Spleen (tissue), 7 donors: ENCODE data around the gene CDKN1A.

Source experiments
- CTCF ChIP-seq, 11 experiments: fragments of 200-600 bp in 7 of 11; fragments of 450-650 bp in 4 of 11; sonication (generic) in 4 of 11; IDR thresholded peaks in 8 of 11; conservative IDR thresholded peaks in 3 of 11; 1 replicate in 7 of 11; 2 replicates in 4 of 11; pipeline versions ENCODE4 v1.4.0 to v1.8.0; 2016 to 2021; ENCODE audit warnings: antibody characterized with exemption in 11 of 11, inconsistent platforms in 4 of 11, mild to moderate bottlenecking in 1 of 11
- POLR2A ChIP-seq, 3 donors: fragments of 450-650 bp; IDR thresholded peaks; one replicate each; pipeline ENCODE4 v1.5.1; 2017; ENCODE audit warnings: antibody characterized with exemption in 3 of 3, mild to moderate bottlenecking in 1 of 3
- POLR2AphosphoS5 ChIP-seq, 3 donors: sonication (generic); formaldehyde crosslinking; IDR thresholded peaks; one replicate each; pipeline ENCODE4 v1.5.1; 2017; ENCODE audit warnings: antibody characterized with exemption in 3 of 3
- donor health status: DM: no; HTN: no; CAD: no; lungs with moderate emphysema.
- donor health status: DM: no; HTN: no; CAD: no.
- donor health status: DM: no; HTN: no; CAD: no.

DNA sequence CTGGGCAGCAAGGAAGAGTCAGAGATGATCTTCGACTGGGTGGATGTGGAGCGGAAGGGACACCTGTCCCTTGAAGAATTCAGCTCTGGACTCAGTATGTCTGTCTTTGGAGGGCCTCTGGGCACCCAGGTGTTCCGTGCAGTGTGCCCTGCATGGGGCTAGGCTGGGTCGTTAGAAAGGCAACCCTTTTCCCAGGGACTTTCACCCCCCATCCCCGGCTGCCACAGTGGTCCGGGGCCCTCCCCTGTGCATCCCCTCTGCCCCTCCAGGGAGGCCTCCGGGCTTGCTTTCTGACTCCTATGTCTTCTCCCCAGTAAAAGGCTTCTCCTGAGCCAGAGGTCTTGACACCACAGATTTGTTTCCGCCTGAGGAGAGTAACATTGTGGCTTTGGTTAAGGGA, 35.3 kb downstream of the CDKN1A start:
- no peak for TF ChIP-seq CTCF (IDR thresholded peaks at IDR 0.05 in 8 of 11, conservative IDR thresholded peaks at IDR 0.05 in 3 of 11)
- TF ChIP-seq POLR2A (IDR thresholded peaks at IDR 0.05), result no peak
- TF ChIP-seq POLR2AphosphoS5 (IDR thresholded peaks at IDR 0.05), result no peak
